ENCODE results near the gene EID2. TPM values are rescaled to one million over a fixed set of nuclear protein-coding genes. Genes with fewer than 3 reads are reported as not detected.

The EID2 gene
- total and polyA plus RNA-seq, 2 of the 13 experiments (the other 11 are each of a cell fraction or from before 2014, with no cell fraction given): 3.7 to 14.1 TPM

GRCh38 chr19:39520541-39521484 lies 19.1 kb downstream of the EID2 start:
- H3K4me3 ChIP-seq (replicated peaks in 1 of 3; ENCODE audit: insufficient read depth in 1 of 3, low read depth in 2 of 3, low read length in 3 of 3): no peak overlapping the region
- no peak overlapping the region for H3K27ac ChIP-seq (ENCODE audit: extremely low read length, insufficient read depth, low read length)
- FAIRE-seq (no peak), ATAC-seq (no peak), DNase-seq (ENCODE audit: low spot score) (no peak)
- WGBS (ENCODE audit: low lambda C conversion rate): 70% methylated on average over 8 of the region's 8 CpGs
- no peaks in the 10 kb centered on the region for H3K36me3 ChIP-seq (replicated peaks in 1 of 2; ENCODE audit: control insufficient read depth in 1 of 2, insufficient read depth in 2 of 2, low read length in 2 of 2)
- H3K4me2 ChIP-seq (ENCODE audit: low read depth, low read length): no peak overlapping the region
- no peaks in the 10 kb centered on the region for H3K9me3 ChIP-seq (ENCODE audit: low read length)
- H3K79me2 ChIP-seq (ENCODE audit: insufficient read depth, low read length): no peaks in the 10 kb centered on the region
- peaks cover 29% of the 10 kb centered on the region for H3K4me1 ChIP-seq (ENCODE audit: insufficient read depth, low read length)
- H2AFZ ChIP-seq (ENCODE audit: low read length): no peak overlapping the region
- in situ Hi-C loops (cut with HindIII; ENCODE audit: extremely low pct_ligation_motif_present, low pct_unique_long_range_greater_than_20kb): no loop called here
- no peak for TF ChIP-seq THRA (CRISPR knock-in tag; IDR thresholded peaks at IDR 0.05; ENCODE audit: borderline replicate concordance)
- no peak for TF ChIP-seq CREB1 (IDR thresholded peaks at IDR 0.05)
- no peak for TF ChIP-seq CREB1 (CRISPR knock-in tag; IDR thresholded peaks at IDR 0.05)
- TF ChIP-seq ZNF841 (CRISPR knock-in tag; IDR thresholded peaks at IDR 0.05; ENCODE audit: borderline replicate concordance): no peak
- TF ChIP-seq ZNF770 (CRISPR knock-in tag; IDR thresholded peaks at IDR 0.05): peak; percentile 30; the same call in 1 of the 2 replicates
- TF ChIP-seq ZNF768 (CRISPR knock-in tag; IDR thresholded peaks at IDR 0.05): peak; percentile 91
- peak; percentile 70; the same call in 1 of the 2 replicates for TF ChIP-seq ZNF441 (CRISPR knock-in tag; IDR thresholded peaks at IDR 0.05; ENCODE audit: borderline replicate concordance)
- TF ChIP-seq TIGD3 (CRISPR knock-in tag; IDR thresholded peaks at IDR 0.05; ENCODE audit: borderline replicate concordance): no peak
- no peak overlapping the region for H3K9ac ChIP-seq (ENCODE audit: insufficient read depth, low read depth, low read length)
- no peaks in the 10 kb centered on the region for H4K20me1 ChIP-seq (ENCODE audit: insufficient read depth, low read length)
- POLR2A ChIA-PET: no interaction called here
- H3K27me3 ChIP-seq (ENCODE audit: control insufficient read depth in 1 of 2, insufficient read depth in 2 of 2, low read length in 2 of 2): peaks cover 0 to 9% of the 10 kb centered on the region in 2 experiments; a peak in 3 of 5 replicates
- CTCF ChIA-PET (ENCODE audit: low intra/inter-chr PET ratio, low total read pairs): no interaction called here
- BruUV-seq (replicated peaks): no TSS peak
- intact Hi-C loops (cut with micrococcal nuclease; ENCODE audit: unreplicated experiment): no loop called here

All from HepG2 (cell line).